ENCODE results near the gene AP1B1. TPM values are rescaled to one million over a fixed set of nuclear protein-coding genes. Genes with fewer than 3 reads are reported as not detected.

Gene AP1B1
- total and polyA plus RNA-seq, 2 of the 13 experiments (the other 11 are each of a cell fraction or from before 2014, with no cell fraction given), result 26.6 to 29.7 TPM

DNA sequence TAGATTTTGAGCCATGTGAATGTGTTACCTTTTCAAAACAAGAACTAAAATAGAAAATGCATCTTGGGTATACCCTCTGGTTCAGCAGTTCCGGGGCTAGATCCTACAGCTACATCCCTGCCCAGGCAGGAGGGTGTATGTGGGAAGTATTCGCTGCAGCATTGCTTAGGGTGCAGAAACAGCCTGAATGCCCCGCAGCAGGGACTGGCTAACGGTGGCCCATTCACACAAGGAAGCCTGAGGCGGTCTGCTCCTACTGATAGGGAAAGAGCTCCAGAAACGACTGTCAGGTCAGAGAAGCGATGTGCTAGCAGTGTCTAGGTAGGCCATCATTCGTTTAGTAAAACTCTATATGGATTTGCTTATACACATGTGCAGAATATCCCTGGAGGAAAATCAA lies 63.0 kb downstream of the AP1B1 start:
- Histone ChIP-seq H3K27me3 (ENCODE audit: control insufficient read depth in 1 of 2, insufficient read depth in 2 of 2, low read length in 2 of 2) (no peaks in the 10 kb centered on the region), H3K79me2 (ENCODE audit: insufficient read depth, low read length) (no peaks in the 10 kb centered on the region), H3K9me3 (ENCODE audit: low read length) (no peaks in the 10 kb centered on the region), H3K4me1 (ENCODE audit: insufficient read depth, low read length) (no peaks in the 10 kb centered on the region), H3K4me3 (replicated peaks in 1 of 3; ENCODE audit: insufficient read depth in 1 of 3, low read depth in 2 of 3, low read length in 3 of 3) (no peak overlapping the region), H3K4me2 (ENCODE audit: low read depth, low read length) (no peak overlapping the region), H3K9ac (ENCODE audit: insufficient read depth, low read depth, low read length) (no peak overlapping the region), H2AFZ (ENCODE audit: low read length) (no peak overlapping the region), H3K36me3 (replicated peaks in 1 of 2; ENCODE audit: control insufficient read depth in 1 of 2, insufficient read depth in 2 of 2, low read length in 2 of 2) (peaks cover 2 to 4% of the 10 kb centered on the region in 2 experiments; a peak in 4 of 5 replicates), H3K27ac (ENCODE audit: extremely low read length, insufficient read depth, low read length) (no peak overlapping the region), H4K20me1 (ENCODE audit: insufficient read depth, low read length) (no peaks in the 10 kb centered on the region)
- BruUV-seq (replicated peaks), result no TSS peak
- 81% methylated on average over 8 of the region's 8 CpGs for WGBS (ENCODE audit: low lambda C conversion rate)
- ChIA-PET POLR2A (no interaction called here), CTCF (ENCODE audit: low intra/inter-chr PET ratio, low total read pairs) (no interaction called here)
- no peak for DNase-seq (ENCODE audit: low spot score)
- TF ChIP-seq MNT (IDR thresholded peaks at IDR 0.05) (no peak), MAX (IDR thresholded peaks at IDR 0.05) (no peak)
- TF ChIP-seq, protein P1, sequence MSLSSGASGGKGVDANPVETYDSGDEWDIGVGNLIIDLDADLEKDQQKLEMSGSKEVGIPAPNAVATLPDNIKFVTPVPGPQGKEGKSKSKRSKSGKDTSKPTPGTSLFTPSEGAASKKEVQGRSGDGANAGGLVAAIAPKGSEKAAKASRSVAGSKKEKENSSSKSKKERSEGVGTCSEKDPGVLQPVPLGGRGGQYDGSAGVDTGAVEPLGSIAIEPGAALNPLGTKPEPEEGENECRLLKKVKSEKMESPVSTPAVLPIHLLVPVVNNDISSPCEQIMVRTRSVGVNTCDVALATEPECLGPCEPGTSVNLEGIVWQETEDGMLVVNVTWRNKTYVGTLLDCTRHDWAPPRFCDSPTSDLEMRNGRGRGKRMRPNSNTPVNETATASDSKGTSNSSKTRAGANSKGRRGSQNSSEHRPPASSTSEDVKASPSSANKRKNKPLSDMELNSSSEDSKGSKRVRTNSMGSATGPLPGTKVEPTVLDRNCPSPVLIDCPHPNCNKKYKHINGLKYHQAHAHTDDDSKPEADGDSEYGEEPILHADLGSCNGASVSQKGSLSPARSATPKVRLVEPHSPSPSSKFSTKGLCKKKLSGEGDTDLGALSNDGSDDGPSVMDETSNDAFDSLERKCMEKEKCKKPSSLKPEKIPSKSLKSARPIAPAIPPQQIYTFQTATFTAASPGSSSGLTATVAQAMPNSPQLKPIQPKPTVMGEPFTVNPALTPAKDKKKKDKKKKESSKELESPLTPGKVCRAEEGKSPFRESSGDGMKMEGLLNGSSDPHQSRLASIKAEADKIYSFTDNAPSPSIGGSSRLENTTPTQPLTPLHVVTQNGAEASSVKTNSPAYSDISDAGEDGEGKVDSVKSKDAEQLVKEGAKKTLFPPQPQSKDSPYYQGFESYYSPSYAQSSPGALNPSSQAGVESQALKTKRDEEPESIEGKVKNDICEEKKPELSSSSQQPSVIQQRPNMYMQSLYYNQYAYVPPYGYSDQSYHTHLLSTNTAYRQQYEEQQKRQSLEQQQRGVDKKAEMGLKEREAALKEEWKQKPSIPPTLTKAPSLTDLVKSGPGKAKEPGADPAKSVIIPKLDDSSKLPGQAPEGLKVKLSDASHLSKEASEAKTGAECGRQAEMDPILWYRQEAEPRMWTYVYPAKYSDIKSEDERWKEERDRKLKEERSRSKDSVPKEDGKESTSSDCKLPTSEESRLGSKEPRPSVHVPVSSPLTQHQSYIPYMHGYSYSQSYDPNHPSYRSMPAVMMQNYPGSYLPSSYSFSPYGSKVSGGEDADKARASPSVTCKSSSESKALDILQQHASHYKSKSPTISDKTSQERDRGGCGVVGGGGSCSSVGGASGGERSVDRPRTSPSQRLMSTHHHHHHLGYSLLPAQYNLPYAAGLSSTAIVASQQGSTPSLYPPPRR (CRISPR knock-in tag; IDR thresholded peaks at IDR 0.05; ENCODE audit: borderline replicate concordance), result no peak
- intact Hi-C loops (cut with micrococcal nuclease; ENCODE audit: unreplicated experiment), result no loop called here
- FAIRE-seq, result no peak
- in situ Hi-C loops (cut with HindIII; ENCODE audit: extremely low pct_ligation_motif_present, low pct_unique_long_range_greater_than_20kb), result no loop called here
- no peak for ATAC-seq

Data from HepG2 (cell line).